KMS-11 (cell line): Measurements from ENCODE around the gene EIF2B1.
A peak's percentile ranks its signal among the peaks of the same experiment; 100 is the strongest.
"Not testable (repeated sequence)": the region's sequence is repeated elsewhere in the genome, so short reads cannot be mapped to it uniquely, and the experiment has no call there.

ENCODE experiments used
- H2AFZ ChIP-seq: fragments of 200-600 bp; sonication (generic); 2 replicates; pipeline ENCODE4 v1.6.1; 2016; ENCODE audit warnings: antibody characterized with exemption, mixed run types, low read depth
- H3K27ac ChIP-seq: fragments of 200-600 bp; sonication (generic); 2 replicates; pipeline ENCODE4 v1.6.1; 2016; ENCODE audit warnings: mild to moderate bottlenecking, mixed run types
- H3K27me3 ChIP-seq: fragments of 200-600 bp; sonication (generic); 2 replicates; pipeline ENCODE4 v1.6.1; 2017; ENCODE audit warnings: mild to moderate bottlenecking, low read depth, mixed run types, moderate library complexity; ENCODE audit not compliant: insufficient read depth
- H3K36me3 ChIP-seq: fragments of 200-600 bp; sonication (generic); 2 replicates; pipeline ENCODE4 v1.6.1; 2017; ENCODE audit warnings: mild to moderate bottlenecking, mixed run types; ENCODE audit not compliant: insufficient read depth
- H3K4me1 ChIP-seq: fragments of 200-600 bp; sonication (generic); 2 replicates; pipeline ENCODE4 v1.6.1; 2016; ENCODE audit warnings: mild to moderate bottlenecking, low read depth, mixed run types; ENCODE audit not compliant: poor library complexity, severe bottlenecking
- H3K4me2 ChIP-seq: fragments of 200-600 bp; sonication (generic); 2 replicates; pipeline ENCODE4 v1.7.0; 2016; ENCODE audit warnings: mild to moderate bottlenecking, mixed run types
- H3K4me3 ChIP-seq: fragments of 200-600 bp; sonication (generic); IDR thresholded peaks from 2 replicates; pipeline ENCODE4 v1.6.1; 2017; ENCODE audit warnings: low read depth, low read length, mixed read lengths; ENCODE audit not compliant: insufficient read depth
- H3K79me2 ChIP-seq: fragments of 200-600 bp; sonication (generic); 2 replicates; pipeline ENCODE4 v1.6.1; 2016; ENCODE audit warnings: low read depth, mixed run types; ENCODE audit not compliant: insufficient read depth
- H3K9ac ChIP-seq: fragments of 200-600 bp; sonication (generic); 2 replicates; pipeline ENCODE4 v1.6.1; 2016; ENCODE audit warnings: mild to moderate bottlenecking, mixed run types
- H4K20me1 ChIP-seq: fragments of 200-600 bp; sonication (generic); 2 replicates; pipeline ENCODE4 v1.6.1; 2016; ENCODE audit warnings: mild to moderate bottlenecking, mixed run types; ENCODE audit not compliant: insufficient read depth
- TF ChIP-seq, protein P1 (sequence below): fragments of 200-600 bp; sonication (generic); conservative IDR thresholded peaks from 2 replicates; pipeline ENCODE4 v1.6.1; 2017; ENCODE audit warnings: low read depth, mild to moderate bottlenecking, antibody characterized with exemption, low read length, moderate library complexity, mixed read lengths

The EIF2B1 gene

GRCh38 chr12:123607756-123608155 is 25.7 kb downstream of the EIF2B1 start:
- Histone ChIP-seq H4K20me1 (no peaks in the 10 kb centered on the region), H3K9ac (no peak overlapping the region), H3K4me3 (no peak overlapping the region), H3K79me2 (peaks cover 32% of the 10 kb centered on the region), H3K4me1 (peaks cover 9% of the 10 kb centered on the region), H3K27ac (no peak overlapping the region), H3K4me2 (no peak overlapping the region), H3K36me3 (peaks cover 6% of the 10 kb centered on the region; the same call in 1 of the 2 replicates), H2AFZ (no peak overlapping the region), H3K27me3 (no peaks in the 10 kb centered on the region)
- TF ChIP-seq, protein P1, sequence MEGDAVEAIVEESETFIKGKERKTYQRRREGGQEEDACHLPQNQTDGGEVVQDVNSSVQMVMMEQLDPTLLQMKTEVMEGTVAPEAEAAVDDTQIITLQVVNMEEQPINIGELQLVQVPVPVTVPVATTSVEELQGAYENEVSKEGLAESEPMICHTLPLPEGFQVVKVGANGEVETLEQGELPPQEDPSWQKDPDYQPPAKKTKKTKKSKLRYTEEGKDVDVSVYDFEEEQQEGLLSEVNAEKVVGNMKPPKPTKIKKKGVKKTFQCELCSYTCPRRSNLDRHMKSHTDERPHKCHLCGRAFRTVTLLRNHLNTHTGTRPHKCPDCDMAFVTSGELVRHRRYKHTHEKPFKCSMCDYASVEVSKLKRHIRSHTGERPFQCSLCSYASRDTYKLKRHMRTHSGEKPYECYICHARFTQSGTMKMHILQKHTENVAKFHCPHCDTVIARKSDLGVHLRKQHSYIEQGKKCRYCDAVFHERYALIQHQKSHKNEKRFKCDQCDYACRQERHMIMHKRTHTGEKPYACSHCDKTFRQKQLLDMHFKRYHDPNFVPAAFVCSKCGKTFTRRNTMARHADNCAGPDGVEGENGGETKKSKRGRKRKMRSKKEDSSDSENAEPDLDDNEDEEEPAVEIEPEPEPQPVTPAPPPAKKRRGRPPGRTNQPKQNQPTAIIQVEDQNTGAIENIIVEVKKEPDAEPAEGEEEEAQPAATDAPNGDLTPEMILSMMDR: no peak

GRCh38 chr12:123603495-123603894 is 30.0 kb downstream of the EIF2B1 start:
- H3K4me3 ChIP-seq, H3K9ac ChIP-seq: not testable (repeated sequence)

GRCh38 chr12:123602651-123603195 is 30.8 kb downstream of the EIF2B1 start:
- no peak overlapping the region for H3K4me3 ChIP-seq
- H4K20me1 ChIP-seq: no peaks in the 10 kb centered on the region
- peak overlapping the region; percentile 41 for H2AFZ ChIP-seq
- peak overlapping the region; percentile 85 for H3K4me2 ChIP-seq
- H3K36me3 ChIP-seq: no peaks in the 10 kb centered on the region
- TF ChIP-seq, protein P1: no peak
- H3K27me3 ChIP-seq: no peaks in the 10 kb centered on the region
- peak overlapping the region; percentile 78 for H3K27ac ChIP-seq
- peaks cover 9% of the 10 kb centered on the region for H3K4me1 ChIP-seq
- peak overlapping the region; percentile 80 for H3K9ac ChIP-seq
- peaks cover 40% of the 10 kb centered on the region for H3K79me2 ChIP-seq

More at GRCh38 chr12:123603495-123603894, 30.0 kb downstream of the EIF2B1 start:
- H4K20me1 ChIP-seq, H3K27me3 ChIP-seq, H3K4me1 ChIP-seq, H3K36me3 ChIP-seq, H3K27ac ChIP-seq, H2AFZ ChIP-seq: not testable (repeated sequence)
- peak overlapping the region; percentile 85; the same call in 1 of the 2 replicates for H3K4me2 ChIP-seq
- H3K79me2 ChIP-seq: peaks cover 40% of the 10 kb centered on the region

DNA sequence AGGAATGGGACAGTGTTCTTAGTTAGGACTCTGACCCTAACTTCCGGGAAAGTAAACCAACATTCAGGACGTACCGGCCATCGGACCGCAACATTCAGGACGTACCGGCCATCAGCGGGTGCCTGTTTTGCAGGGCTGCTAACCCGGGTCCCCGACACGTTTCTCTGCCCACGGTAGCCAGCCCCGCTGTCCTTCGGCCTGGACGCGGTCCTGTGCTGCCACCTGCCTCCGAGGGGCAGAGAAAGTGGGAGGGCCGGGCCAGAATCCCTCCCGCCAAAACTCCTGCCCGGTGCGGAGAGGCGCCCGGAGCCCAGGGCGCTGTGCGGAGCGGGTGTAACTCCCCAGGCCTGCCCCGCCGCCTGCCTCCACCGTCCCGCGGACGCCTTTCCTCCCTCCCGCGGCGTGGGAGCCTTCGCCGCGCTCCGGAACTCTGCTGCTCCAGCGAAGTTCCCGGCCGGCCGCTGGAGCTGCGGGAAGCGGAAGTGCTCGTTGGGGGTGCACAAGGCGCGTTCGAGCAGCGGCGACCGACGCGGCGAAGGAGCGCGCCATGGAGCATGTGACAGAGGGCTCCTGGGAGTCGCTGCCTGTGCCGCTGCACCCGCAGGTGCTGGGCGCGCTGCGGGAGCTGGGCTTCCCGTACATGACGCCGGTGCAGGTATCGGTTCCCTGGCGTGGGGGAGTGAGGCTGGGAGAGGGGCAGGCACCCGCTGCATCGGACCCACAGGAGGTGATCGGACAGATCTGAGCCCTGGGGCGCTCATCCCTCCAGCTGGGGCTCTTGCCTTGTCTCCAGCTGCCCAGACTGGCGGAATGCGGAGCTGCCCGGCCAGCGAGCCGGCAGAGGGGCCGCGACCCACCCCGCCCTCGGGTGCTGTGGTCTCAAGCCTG is 31.6 kb downstream of the EIF2B1 start, which contains the start of gene DDX55:
Gene DDX55, plus strand, starts transcription at position 498 of the 888 bp plus-strand sequence. Its CDS starts 50 bp downstream, at position 548.
- Histone ChIP-seq H3K4me1 (peaks cover 16% of the 10 kb centered on the region), H3K27me3 (no peaks in the 10 kb centered on the region), H3K27ac (peak within 1 kb of the TSS; percentile 78), H3K36me3 (no peaks in the 10 kb centered on the region), H3K4me3 (no peak within 1 kb of the TSS), H2AFZ (peak within 1 kb of the TSS; percentile 81), H3K9ac (peak within 1 kb of the TSS; percentile 80), H3K4me2 (peak within 1 kb of the TSS; percentile 85), H3K79me2 (peaks cover 40% of the 10 kb centered on the region), H4K20me1 (no peaks in the 10 kb centered on the region)
- TF ChIP-seq, protein P1: no peak
